ENCODE data around the gene SLC66A1. TPM values are rescaled to one million over a fixed set of nuclear protein-coding genes. Genes with fewer than 3 reads are reported as not detected.
A peak's percentile ranks its signal among the peaks of the same experiment; 100 is the strongest.

Gene SLC66A1
- total RNA-seq, 2 experiments from 2014 or later: 3.6 TPM

- POLR2A ChIA-PET: no interaction called here
- Mint-ChIP-seq H3K27ac (peak overlapping the region; percentile 30), H3K36me3 (ENCODE audit: low read depth) (peaks cover 7% of the 10 kb centered on the region), H3K4me1 (ENCODE audit: low read depth) (no peaks in the 10 kb centered on the region), H3K9me3 (no peaks in the 10 kb centered on the region), H3K27me3 (no peaks in the 10 kb centered on the region), H3K4me3 (no peak overlapping the region)
- no peak for ATAC-seq
- DNase-seq: no peak
- CTCF ChIA-PET: interaction anchor here (0.9 kb wide), 1 partner anchor 304 kb away, joined by 3 read pairs; no protein-coding TSS in a partner anchor
- intact Hi-C loops (cut with micrococcal nuclease): loop anchor here (10.0 kb wide), 1 partner anchor 305 kb away; no protein-coding TSS in a partner anchor
- TF ChIP-seq CTCF (IDR thresholded peaks at IDR 0.05): no peak
Measured at GRCh38 chr1:19349999-19350398, 37.9 kb downstream of the SLC66A1 start.

- Mint-ChIP-seq H3K36me3 (ENCODE audit: low read depth) (peaks cover 9% of the 10 kb centered on the region), H3K27me3 (no peaks in the 10 kb centered on the region), H3K9me3 (no peaks in the 10 kb centered on the region), H3K27ac (peak overlapping the region; percentile 30), H3K4me3 (no peak overlapping the region), H3K4me1 (ENCODE audit: low read depth) (no peaks in the 10 kb centered on the region)
- no peak for TF ChIP-seq CTCF (IDR thresholded peaks at IDR 0.05)
- POLR2A ChIA-PET: no interaction called here
- ATAC-seq: no peak
- CTCF ChIA-PET: interaction anchor here (0.6 to 0.9 kb wide), 3 partner anchors 41 to 303 kb away, joined by 3 read pairs; no protein-coding TSS in a partner anchor
- intact Hi-C loops (cut with micrococcal nuclease): no loop called here
- DNase-seq: no peak
Measured at GRCh38 chr1:19350566-19350965, 38.4 kb downstream of the SLC66A1 start.

- ATAC-seq: no peak
- peaks cover 12% of the 10 kb centered on the region for H3K36me3 Mint-ChIP-seq (ENCODE audit: low read depth)
Measured at GRCh38 chr1:19351873-19352272, 39.7 kb downstream of the SLC66A1 start.

GRCh38 chr1:19352839-19353238 lies 40.7 kb downstream of the SLC66A1 start:
- Mint-ChIP-seq H3K4me3 (no peak overlapping the region), H3K9me3 (no peaks in the 10 kb centered on the region), H3K4me1 (ENCODE audit: low read depth) (no peaks in the 10 kb centered on the region), H3K27me3 (no peaks in the 10 kb centered on the region), H3K27ac (no peak overlapping the region), H3K36me3 (ENCODE audit: low read depth) (peaks cover 16% of the 10 kb centered on the region)
- ChIA-PET POLR2A (interaction anchor here (1.1 kb wide), 1 partner anchor 42 kb away, joined by 3 read pairs; no protein-coding TSS in a partner anchor), CTCF (interaction anchor here (0.8 to 1.7 kb wide), 2 partner anchors 15 to 309 kb away, joined by 3 read pairs; no protein-coding TSS in a partner anchor)
- ATAC-seq: no peak
- no peak for DNase-seq
- TF ChIP-seq CTCF (IDR thresholded peaks at IDR 0.05): no peak
- intact Hi-C loops (cut with micrococcal nuclease): no loop called here

More at GRCh38 chr1:19351873-19352272, 39.7 kb downstream of the SLC66A1 start:
- Mint-ChIP-seq H3K4me1 (ENCODE audit: low read depth) (no peaks in the 10 kb centered on the region), H3K9me3 (no peaks in the 10 kb centered on the region), H3K27me3 (no peaks in the 10 kb centered on the region), H3K4me3 (no peak overlapping the region), H3K27ac (no peak overlapping the region)
- DNase-seq: no peak
- intact Hi-C loops (cut with micrococcal nuclease): no loop called here
- TF ChIP-seq CTCF (IDR thresholded peaks at IDR 0.05): no peak
- POLR2A ChIA-PET: interaction anchor here (0.7 kb wide), 1 partner anchor 69 kb away, joined by 3 read pairs; no protein-coding TSS in a partner anchor
- CTCF ChIA-PET: no interaction called here

GRCh38 chr1:19353596-19353995 lies 41.5 kb downstream of the SLC66A1 start:
- H3K4me1 Mint-ChIP-seq (ENCODE audit: low read depth): peaks cover under 1% of the 10 kb centered on the region
- ATAC-seq (no peak), DNase-seq (no peak)
- H3K27me3 Mint-ChIP-seq: no peaks in the 10 kb centered on the region
- POLR2A ChIA-PET: interaction anchor here (0.8 to 1.1 kb wide), 2 partner anchors 41 to 57 kb away, joined by 3 read pairs; no protein-coding TSS in a partner anchor
- H3K9me3 Mint-ChIP-seq: no peaks in the 10 kb centered on the region
- intact Hi-C loops (cut with micrococcal nuclease): no loop called here
- H3K4me3 Mint-ChIP-seq: no peak overlapping the region
- TF ChIP-seq CTCF (IDR thresholded peaks at IDR 0.05): no peak
- H3K27ac Mint-ChIP-seq: no peak overlapping the region
- peaks cover 16% of the 10 kb centered on the region for H3K36me3 Mint-ChIP-seq (ENCODE audit: low read depth)
- CTCF ChIA-PET: interaction anchor here (0.8 to 2.7 kb wide), 3 partner anchors 12 to 308 kb away, joined by 3 to 10 read pairs (median 3); no protein-coding TSS in a partner anchor

All from activated CD8-positive, alpha-beta T cell treated with anti-CD3 and anti-CD28 coated beads for 36 hours (primary cell).